22Rv1 (cell line): ENCODE data around the gene APCS.

Experiments used
- ZFX ChIP-seq: fragments of 450-650 bp; IDR thresholded peaks from 2 replicates; pipeline ENCODE4 v1.6.1; 2017; ENCODE audit warnings: antibody characterized with exemption, borderline replicate concordance
- TF ChIP-seq, protein P1 (sequence below): fragments of 450-650 bp; IDR thresholded peaks from 2 replicates; pipeline ENCODE4 v1.5.1; 2017; ENCODE audit warnings: mild to moderate bottlenecking

DNA sequence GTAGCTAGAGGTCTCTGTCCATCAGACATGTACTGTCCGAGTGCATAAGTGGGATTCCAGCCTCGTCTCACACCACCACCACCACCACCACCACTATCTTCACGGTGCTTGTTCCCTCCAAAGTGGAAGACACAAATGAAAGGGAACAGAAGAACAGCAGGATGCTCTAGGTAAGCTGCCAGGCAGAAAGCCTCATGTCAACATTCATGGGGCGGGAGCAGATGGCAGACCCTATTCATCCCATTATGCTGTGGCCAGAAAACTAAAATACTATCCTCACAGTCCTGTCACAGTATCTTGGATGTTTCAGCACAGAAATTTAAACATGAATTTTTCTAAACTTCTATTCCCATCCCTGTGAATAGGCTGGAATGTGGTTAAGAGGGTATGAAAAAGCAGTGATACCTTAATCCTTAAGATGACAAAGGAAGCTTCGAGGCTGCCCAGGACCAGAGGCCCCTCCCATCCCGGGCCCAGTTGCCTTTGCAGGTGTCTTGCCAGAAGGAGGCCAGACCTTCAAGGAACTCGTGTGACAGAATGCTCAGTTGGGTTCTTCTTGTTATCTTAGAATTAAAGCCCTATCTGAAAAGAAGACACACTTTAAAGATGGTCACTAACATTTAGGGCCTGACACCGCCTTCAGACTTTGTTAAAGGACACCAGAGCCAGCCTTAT, 24.7 kb downstream of the APCS start:
- TF ChIP-seq, protein P1, sequence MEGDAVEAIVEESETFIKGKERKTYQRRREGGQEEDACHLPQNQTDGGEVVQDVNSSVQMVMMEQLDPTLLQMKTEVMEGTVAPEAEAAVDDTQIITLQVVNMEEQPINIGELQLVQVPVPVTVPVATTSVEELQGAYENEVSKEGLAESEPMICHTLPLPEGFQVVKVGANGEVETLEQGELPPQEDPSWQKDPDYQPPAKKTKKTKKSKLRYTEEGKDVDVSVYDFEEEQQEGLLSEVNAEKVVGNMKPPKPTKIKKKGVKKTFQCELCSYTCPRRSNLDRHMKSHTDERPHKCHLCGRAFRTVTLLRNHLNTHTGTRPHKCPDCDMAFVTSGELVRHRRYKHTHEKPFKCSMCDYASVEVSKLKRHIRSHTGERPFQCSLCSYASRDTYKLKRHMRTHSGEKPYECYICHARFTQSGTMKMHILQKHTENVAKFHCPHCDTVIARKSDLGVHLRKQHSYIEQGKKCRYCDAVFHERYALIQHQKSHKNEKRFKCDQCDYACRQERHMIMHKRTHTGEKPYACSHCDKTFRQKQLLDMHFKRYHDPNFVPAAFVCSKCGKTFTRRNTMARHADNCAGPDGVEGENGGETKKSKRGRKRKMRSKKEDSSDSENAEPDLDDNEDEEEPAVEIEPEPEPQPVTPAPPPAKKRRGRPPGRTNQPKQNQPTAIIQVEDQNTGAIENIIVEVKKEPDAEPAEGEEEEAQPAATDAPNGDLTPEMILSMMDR: no peak
- no peak for TF ChIP-seq ZFX
